WERI-Rb-1 (cell line): Measurements from ENCODE around the gene SSBP3.
A peak's percentile ranks its signal among the peaks of the same experiment; 100 is the strongest.

ENCODE experiments used
- DNase-seq: peaks from one replicate; pipeline ENCODE4 v3.0.0-alpha.2; 2020
- H3K27ac ChIP-seq: fragments of 250-450 bp; sonication (Bioruptor Pico); 2 replicates; pipeline ENCODE4 v1.5.1; 2020; ENCODE audit warnings: mild to moderate bottlenecking, moderate library complexity
- H3K27me3 ChIP-seq: fragments of 250-450 bp; sonication (Bioruptor Pico); 2 replicates; pipeline ENCODE4 v1.5.1; 2021; ENCODE audit warnings: mild to moderate bottlenecking, low read depth, moderate library complexity; ENCODE audit not compliant: insufficient read depth, severe bottlenecking
- H3K36me3 ChIP-seq: fragments of 250-450 bp; sonication (Bioruptor Pico); 2 replicates; pipeline ENCODE4 v1.5.1; 2020; ENCODE audit warnings: mild to moderate bottlenecking, moderate library complexity
- H3K4me3 ChIP-seq: 2 replicates; pipeline ENCODE4 v1.5.1; 2011; ENCODE audit warnings: low read depth, mild to moderate bottlenecking, control low read depth, low read length
- H3K9me3 ChIP-seq: fragments of 250-450 bp; sonication (Bioruptor Pico); 2 replicates; pipeline ENCODE4 v1.5.1; 2021; ENCODE audit warnings: mild to moderate bottlenecking, moderate library complexity; ENCODE audit not compliant: severe bottlenecking
- TF ChIP-seq, protein P1 (sequence below): IDR thresholded peaks from 2 replicates; pipeline ENCODE4 v1.5.1; 2011; ENCODE audit warnings: low read depth, mild to moderate bottlenecking, control low read depth, inconsistent platforms, low read length

Gene SSBP3

DNA sequence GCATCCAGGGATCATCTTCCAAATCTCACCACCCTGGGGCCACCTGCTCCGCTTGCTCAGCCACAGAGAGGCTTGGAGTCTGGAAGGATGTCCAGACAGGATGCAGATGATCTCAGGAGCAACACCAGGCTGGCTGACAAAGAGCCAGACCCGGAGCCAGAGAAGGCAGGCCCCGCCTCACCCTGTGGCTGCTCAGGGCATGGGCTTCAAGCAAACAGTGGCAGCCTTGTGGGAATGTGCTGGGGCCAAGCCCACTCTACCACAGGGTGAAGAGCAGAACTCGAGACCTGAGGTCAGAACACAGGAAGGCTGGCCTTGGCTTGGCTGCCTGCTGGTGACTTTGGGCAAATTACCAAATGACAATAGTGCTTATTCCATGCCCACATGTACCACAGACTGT is 160.7 kb downstream of the SSBP3 start:
- Histone ChIP-seq H3K27ac (peak overlapping the region; percentile 63), H3K4me3 (no peak overlapping the region), H3K9me3 (no peaks in the 10 kb centered on the region), H3K36me3 (peaks cover 93% of the 10 kb centered on the region), H3K27me3 (no peaks in the 10 kb centered on the region)
- TF ChIP-seq, protein P1, sequence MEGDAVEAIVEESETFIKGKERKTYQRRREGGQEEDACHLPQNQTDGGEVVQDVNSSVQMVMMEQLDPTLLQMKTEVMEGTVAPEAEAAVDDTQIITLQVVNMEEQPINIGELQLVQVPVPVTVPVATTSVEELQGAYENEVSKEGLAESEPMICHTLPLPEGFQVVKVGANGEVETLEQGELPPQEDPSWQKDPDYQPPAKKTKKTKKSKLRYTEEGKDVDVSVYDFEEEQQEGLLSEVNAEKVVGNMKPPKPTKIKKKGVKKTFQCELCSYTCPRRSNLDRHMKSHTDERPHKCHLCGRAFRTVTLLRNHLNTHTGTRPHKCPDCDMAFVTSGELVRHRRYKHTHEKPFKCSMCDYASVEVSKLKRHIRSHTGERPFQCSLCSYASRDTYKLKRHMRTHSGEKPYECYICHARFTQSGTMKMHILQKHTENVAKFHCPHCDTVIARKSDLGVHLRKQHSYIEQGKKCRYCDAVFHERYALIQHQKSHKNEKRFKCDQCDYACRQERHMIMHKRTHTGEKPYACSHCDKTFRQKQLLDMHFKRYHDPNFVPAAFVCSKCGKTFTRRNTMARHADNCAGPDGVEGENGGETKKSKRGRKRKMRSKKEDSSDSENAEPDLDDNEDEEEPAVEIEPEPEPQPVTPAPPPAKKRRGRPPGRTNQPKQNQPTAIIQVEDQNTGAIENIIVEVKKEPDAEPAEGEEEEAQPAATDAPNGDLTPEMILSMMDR: no peak
- no peak for DNase-seq

DNA sequence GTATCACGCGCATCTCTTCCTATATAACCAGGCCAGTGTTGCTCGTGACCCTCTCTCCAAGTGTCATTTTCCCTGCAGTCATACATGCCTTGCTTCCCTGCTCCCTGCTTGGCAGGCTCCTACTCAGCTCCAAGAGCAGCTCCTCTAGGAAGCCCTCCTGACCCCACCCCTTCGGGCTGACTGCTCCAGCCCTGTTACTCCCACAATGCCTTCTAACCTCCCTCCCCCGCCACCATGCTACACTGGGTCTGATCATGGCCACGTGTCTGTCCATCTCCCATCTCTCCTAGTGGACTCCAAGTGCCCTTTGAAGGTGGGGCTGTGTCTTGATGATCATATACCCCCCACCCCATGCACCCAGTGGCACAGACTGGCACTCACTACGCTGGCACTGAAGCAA is 161.5 kb downstream of the SSBP3 start:
- TF ChIP-seq, protein P1: no peak
- peaks cover 86% of the 10 kb centered on the region for H3K36me3 ChIP-seq
- H3K27ac ChIP-seq: no peak overlapping the region
- no peak overlapping the region for H3K4me3 ChIP-seq
- DNase-seq: no peak
- no peaks in the 10 kb centered on the region for H3K9me3 ChIP-seq
- no peaks in the 10 kb centered on the region for H3K27me3 ChIP-seq

DNA sequence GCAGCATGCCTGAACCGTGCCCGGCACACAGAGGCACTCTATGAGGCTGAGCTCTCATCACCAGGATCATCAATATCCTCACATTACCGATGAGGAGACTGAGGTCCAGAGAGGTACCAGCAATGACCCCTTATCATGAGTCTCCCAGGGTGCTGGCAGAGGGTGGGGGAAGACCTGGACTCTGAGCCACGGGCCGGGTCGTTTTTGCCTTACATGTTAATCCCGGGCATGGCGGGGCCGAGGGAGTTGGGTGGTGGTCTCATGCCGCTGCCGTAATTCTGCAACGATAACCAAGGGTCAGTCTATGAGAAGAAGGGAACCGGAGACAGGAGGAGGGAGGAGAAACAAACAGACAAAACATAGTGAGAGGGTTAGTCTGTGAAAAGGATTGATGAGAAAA is 163.2 kb downstream of the SSBP3 start:
- no peaks in the 10 kb centered on the region for H3K9me3 ChIP-seq
- TF ChIP-seq, protein P1: no peak
- H3K36me3 ChIP-seq: peaks cover 88% of the 10 kb centered on the region

DNA sequence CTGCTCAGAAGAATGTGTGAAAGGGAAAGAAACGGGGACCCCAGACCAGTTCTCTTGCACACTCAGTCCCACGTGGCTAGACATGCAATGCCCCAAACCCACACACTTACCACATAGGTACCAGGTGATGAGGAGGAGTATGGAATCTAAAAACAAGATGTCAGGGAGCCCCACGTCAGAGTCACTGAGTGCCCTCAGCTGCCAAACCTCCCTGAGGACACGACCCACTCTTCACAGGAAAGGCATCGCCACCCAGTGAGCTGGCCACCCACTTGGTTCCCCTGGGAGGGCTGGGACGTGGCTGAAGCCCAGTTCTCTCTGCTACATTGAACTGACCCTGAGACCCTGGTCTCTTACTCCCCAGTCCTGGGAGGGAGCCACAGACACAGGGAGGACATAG is 164.8 kb downstream of the SSBP3 start:
- H3K9me3 ChIP-seq: no peaks in the 10 kb centered on the region
- peaks cover 88% of the 10 kb centered on the region for H3K36me3 ChIP-seq
- no peak overlapping the region for H3K27ac ChIP-seq
- TF ChIP-seq, protein P1: no peak
- H3K27me3 ChIP-seq: no peaks in the 10 kb centered on the region
- DNase-seq: no peak
- no peak overlapping the region for H3K4me3 ChIP-seq

More for the DNA sequence above, 163.2 kb downstream of the SSBP3 start:
- no peak overlapping the region for H3K27ac ChIP-seq
- no peak for DNase-seq
- H3K27me3 ChIP-seq: no peaks in the 10 kb centered on the region
- no peak overlapping the region for H3K4me3 ChIP-seq

DNA sequence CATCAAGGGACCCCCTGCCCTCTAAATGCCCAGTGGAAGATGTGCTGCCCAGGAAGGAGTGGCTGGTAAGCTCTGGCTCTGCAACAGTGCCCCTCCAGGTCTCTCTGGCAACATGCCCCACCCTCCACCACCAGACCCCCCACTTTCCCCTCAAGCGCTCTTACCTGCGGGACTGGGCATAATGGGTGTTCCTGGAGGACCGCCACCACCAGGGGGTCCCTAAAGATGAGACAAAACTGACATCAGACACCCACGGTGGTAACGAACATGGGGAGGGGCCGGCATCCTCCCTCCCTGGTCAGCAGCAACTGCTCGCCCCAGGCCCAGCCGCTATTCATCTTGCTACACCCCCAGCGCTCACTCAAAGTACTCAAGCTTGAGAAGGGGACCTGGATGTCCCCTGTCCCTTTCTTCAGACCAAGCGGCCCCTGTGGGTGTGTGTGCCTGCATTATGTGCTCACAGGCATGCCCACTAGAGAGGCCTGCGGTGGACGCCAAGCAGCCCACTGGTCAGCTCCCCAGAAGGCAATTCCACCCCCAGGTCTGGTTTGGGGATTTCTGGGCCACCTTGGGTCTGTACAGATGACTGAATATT is 165.4 kb downstream of the SSBP3 start:
- Histone ChIP-seq H3K27ac (peak overlapping the region; percentile 29; the same call in 1 of the 2 replicates), H3K4me3 (no peak overlapping the region), H3K27me3 (no peaks in the 10 kb centered on the region), H3K36me3 (peaks cover 91% of the 10 kb centered on the region), H3K9me3 (no peaks in the 10 kb centered on the region)
- TF ChIP-seq, protein P1: no peak
- no peak for DNase-seq

DNA sequence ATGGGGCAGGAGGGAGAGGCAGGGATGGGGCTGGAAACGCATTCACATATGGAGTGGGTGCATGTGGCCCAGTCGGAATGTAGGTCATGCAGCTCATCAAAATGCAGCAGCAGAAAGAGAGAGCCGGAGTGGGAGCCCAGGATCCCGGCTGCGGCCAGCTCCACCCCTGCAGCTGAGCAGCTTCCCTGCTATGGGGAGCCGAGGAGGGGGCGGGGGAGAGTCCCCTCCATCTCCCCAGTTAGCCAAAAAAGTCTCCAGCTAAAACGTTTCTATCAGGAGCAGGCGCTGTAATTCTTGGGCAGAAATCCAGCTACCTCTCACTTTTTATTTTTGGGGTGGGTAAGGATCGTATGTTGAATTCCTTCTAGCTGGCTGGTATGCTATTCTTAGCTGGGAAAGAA is 166.6 kb downstream of the SSBP3 start:
- Histone ChIP-seq H3K27me3 (no peaks in the 10 kb centered on the region), H3K9me3 (no peaks in the 10 kb centered on the region), H3K36me3 (peaks cover 79% of the 10 kb centered on the region), H3K27ac (no peak overlapping the region), H3K4me3 (no peak overlapping the region)
- TF ChIP-seq, protein P1: no peak
- no peak for DNase-seq
